NCI-H526 treated with DMSO at 0.1 percent for 48 hours (cell line): ENCODE measurements around the gene RAB35.
"Not testable (repeated sequence)": the region's sequence is repeated elsewhere in the genome, so short reads cannot be mapped to it uniquely, and the experiment has no call there.

ENCODE experiments used
- DNase-seq: peaks from one replicate; lab custom pipeline; 2025; lab: John Stamatoyannopoulos, UW

RAB35 gene

GRCh38 chr12:120060717-120061116 lies 55.8 kb downstream of the RAB35 start:
- no peak for DNase-seq

- no peak for DNase-seq
Measured at GRCh38 chr12:120060196-120060595, 56.4 kb downstream of the RAB35 start.

- no peak for DNase-seq
Measured at GRCh38 chr12:120056739-120057138, 59.8 kb downstream of the RAB35 start.

DNA sequence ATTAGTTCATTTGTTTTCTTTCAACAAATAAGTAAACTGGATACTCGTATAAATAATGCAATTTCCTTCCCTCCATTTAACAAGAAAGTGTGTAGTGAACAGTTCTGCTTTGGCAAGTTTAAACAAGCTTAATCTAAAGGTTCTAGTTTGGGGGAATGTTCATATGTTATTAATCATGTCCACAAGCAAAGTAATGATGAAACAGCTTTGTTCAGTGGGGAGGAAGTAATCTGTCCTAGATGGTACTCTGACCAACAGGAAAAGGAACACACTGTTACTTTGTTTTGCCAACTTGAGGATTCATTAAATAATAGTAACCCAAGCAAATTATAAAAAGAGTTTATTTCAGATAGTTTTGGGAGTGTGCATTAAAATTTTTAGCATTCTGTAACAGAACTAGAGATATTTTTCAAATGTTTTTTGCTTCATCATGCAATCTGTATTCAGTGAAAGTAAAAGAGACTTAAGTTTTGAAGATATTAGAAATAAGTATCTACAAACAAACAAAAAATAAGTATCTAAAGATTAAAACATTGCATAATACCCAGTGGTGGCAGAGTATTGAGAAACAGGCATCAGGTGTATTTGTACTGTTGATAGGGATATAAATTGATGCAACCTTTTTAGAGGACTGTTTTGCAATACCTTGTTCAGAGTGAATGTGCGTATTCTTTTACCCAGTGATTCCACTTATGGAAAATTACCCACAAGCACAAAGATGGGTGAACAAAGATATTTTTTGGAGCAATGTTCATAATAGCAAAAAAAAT lies 61.1 kb downstream of the RAB35 start:
- no peak for DNase-seq

DNA sequence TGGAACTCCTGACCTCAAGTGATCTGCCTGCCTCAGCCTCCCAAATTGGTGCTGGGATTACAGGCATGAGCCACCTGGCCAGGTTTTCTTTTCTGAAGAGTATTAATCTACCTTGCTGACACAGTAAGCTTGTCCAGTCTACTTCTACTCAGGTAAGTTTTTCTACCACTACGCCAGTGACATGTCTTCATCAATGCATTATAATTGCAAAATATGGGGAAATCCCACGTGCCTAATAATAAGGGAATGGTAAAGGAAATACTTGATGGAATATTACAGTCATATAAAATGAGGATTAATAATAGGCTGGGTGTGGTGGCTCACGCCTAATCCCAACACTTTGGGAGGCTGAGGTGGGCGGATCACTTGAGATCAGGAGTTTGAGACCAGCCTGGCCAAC lies 62.3 kb downstream of the RAB35 start:
- no peak for DNase-seq

DNA sequence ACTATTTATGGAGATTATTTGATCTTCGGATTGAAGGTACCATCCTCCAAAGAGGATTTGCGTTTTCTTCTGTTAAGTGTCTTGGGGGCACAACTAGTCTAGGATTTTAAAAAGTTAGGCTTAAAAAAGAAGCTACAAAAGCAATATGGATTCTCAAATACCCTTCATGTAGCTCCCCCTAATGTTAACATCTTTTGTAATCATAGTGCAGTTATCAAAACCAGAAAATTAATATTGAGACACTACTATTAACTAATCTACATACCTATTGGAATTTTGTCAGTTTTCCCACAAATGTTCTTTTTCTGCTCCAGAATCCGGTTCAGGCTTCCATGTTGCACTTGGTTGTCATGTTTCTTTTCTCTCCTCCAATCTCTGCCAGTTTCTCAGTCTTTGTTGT lies 65.0 kb downstream of the RAB35 start:
- no peak for DNase-seq

GRCh38 chr12:120049426-120049825 lies 67.1 kb downstream of the RAB35 start:
- no peak for DNase-seq

DNA sequence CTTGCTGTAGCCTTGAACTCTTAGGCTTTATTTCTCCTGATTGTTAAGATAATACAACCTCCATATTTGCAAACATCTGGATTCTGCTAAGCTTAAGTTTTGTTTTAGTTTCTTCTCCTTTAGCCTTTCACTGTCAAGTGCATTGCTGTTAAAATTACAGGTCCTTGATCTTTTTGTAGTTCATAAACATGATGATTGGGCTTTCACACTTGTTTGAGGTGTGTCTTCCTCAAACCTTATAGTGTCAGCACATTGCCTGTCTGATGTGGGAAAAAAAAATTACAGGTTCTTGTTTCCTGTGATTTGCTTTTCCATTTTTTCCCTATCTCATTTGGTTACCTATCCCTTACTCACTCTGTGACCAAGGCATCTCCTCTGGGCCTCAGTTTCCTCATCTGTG lies 68.3 kb downstream of the RAB35 start:
- DNase-seq = no peak

GRCh38 chr12:120047072-120047471 lies 69.5 kb downstream of the RAB35 start:
- DNase-seq = no peak

GRCh38 chr12:120045367-120045766 lies 71.2 kb downstream of the RAB35 start:
- not testable (repeated sequence) for DNase-seq
